ENCODE measurements around the gene USP2. TPM values are rescaled to one million over a fixed set of nuclear protein-coding genes. Genes with fewer than 3 reads are reported as not detected.
A peak's percentile ranks its signal among the peaks of the same experiment; 100 is the strongest.
"Not testable (repeated sequence)": the region's sequence is repeated elsewhere in the genome, so short reads cannot be mapped to it uniquely, and the experiment has no call there.

Gene USP2
- total RNA-seq, 1 donor from 2014 or later, result 1.2 TPM

DNA sequence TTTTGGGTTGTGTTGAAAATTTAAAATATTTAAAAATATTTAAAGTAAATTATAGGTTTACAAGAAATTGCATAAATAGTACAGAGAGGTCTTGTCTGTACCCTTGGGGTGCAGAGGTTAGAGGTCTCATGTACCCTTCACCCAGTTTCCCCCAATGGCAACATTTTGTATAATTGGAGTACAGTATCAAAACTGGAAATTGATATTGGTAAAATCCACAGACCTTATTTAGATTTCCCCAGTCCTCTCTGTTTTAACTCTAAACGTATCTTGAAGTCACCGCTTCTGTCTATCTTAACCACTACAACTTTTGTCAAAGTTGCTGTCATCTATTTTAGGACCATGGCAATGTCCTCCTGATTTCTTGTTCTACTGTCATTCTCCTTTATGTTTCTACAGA, 30.6 kb upstream of the USP2 start:
- DNase-seq, result no peak

DNA sequence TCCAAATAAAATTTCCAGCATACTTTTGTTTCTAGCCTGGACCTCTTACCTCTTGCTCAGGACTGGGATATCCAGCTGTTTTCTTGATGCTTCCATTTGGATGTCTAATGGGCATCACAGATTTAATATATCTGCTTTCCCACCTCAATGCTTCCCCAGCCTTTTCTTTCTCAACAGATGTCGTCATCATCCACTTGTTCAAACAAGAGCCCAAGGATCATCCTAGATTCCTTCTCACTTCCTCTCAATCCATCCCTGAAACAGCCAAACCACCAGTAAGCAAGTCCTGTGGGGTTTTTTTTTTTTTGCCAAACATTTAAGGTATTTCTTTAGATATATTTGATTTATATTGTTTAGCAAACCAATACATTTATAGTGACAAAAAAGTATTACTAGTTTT, 29.0 kb upstream of the USP2 start:
- no peak for DNase-seq

DNA sequence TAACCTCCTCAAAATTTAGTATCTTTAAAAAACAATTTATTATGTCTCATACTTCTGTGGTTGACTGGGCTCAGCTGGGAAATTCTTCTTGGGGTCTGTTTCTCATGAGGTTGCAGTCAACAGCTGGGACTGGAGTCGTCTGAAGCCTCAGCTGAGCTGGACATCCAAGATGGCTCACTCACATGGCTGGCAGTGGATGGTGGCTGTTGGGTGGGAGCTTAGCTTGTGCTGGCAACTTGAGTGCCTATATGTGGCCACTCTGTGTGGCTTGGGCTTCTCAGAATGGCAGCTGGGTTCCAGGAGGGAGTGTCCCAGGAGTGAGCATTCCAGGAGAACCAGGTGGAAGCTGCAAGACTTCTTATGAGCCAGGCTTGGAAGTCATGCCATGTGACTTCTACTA, 28.2 kb upstream of the USP2 start:
- no peak for DNase-seq

DNA sequence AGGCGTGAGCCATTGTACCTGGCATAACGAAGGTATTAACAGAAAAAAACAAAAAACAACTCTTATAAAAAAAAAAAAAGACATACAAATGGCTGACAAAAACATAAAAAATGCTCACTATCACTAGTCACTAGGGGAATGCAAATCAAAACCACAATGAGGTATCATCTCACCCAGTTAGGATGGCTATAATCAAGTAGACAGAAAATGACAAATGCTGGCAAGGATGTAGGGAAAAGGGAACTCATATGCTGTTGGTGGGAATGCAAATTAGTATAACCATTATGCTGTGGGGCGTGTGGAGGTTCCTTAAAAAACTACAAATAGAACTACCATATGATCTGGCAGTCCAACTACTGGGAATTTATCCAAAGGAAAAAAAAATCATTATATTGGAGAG, 24.5 kb upstream of the USP2 start:
- DNase-seq, result no peak

DNA sequence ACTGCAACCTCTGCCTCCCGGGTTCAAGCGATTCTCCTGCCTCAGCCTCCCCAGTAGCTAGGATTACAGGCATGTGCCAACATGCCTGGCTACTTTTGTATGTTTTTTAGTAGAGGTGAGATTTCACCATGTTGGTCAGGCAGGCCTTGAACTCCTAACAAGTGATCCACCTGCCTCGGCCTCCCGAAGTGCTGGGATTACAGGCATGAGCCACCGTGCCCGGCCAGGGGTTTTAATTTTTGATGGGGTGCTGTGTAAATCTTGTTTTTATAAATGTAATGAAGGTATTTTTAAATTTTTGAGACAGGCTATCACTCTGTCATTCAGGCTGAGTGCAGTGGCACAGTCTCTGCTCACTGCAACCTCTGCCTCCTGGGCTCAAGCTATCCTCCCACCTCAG, 24.0 kb upstream of the USP2 start:
- DNase-seq, result not testable (repeated sequence)

DNA sequence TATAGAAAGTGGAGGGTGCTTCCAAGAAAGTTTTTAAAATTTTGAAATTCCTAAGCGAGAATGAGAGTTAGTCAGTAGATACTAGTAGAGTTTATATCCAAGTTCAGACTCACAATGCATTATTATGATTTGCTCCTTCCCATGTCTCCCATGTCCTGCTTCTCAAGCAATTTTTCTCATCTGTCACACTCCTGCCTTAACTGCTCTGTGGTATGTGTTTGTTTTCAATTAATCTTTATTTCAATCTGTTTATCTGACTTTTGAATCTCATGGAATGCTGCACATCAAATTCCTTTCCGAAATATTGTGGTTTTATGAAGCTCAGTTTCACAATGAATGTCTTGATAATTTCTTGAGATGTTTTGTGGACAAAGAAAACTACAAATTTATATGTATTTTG, 23.4 kb upstream of the USP2 start:
- no peak for DNase-seq

DNA sequence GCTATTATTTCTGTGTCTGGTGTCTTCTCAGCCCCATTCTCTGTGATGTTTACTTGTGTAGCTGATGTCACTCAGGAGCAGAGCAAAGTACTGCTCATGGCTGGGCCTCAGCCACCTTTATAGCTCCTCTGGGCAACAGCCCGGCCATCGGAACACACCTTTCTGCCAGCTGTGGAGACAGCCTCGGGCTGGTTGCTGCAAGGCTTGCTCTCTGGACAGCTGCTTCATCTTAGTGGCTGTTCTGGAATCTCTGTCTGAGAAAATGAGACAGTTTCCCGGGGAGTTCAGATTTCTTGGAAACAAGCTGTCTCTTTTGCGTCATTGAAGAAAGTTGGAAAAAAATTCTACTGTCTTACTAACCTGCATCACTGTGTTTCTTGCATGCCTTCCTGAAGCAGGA, 21.5 kb upstream of the USP2 start:
- DNase-seq, result no peak

DNA sequence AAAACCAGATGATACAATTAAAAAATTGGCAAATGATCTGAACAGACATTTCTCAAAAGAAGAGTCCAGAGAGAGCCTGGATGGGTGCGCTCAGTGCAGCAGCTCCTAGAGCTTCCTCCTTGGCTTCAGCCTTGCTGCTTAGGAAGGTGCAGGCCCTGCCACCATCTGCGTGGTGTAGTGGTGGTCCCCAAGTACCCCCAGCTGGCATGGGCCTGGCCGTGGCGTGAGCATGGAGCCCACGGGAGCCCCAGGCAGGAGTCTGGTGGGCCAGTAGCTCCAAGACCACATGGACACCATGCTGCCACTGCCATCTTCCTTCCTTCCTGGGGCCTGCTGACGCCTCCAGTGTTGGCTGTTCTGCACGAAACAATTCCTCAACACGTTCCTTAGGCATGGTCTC, 21.0 kb upstream of the USP2 start:
- no peak for DNase-seq

DNA sequence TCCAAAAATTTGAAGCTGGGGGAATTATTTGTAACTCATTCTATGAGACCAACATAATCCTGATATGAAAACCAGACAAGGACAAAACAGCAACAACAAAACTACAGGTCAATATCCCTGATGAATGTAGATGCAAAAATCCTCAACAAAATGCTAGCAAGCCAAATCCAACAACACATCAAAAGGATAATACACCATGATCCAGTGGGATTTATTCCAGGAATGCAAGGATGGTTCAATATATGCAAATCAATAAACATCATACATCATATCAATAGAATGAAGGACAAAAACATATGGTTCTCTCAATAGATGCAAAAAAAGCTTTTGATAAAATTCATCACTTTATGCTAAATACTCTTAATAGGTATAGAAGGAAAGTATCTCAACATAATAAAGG, 19.4 kb upstream of the USP2 start:
- DNase-seq, result no peak

DNA sequence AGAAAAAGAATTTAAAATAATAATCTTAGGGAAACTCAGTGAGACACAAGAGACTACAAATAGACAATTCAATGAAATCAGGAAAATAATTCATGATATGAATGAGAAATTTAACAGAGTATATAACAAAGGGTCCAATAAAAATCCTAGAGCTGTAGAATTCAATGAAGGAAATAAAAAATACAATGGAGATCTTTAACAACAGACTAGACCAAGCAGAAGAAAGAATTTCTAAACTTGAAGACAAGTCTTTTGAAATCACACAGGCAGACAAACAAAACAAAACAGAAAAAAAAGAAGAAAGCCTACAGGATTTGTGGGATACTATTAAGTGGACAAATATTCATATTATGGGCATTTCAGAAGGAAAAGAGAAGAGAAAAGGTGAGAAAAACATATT, 16.2 kb upstream of the USP2 start:
- DNase-seq, result no peak

DNA sequence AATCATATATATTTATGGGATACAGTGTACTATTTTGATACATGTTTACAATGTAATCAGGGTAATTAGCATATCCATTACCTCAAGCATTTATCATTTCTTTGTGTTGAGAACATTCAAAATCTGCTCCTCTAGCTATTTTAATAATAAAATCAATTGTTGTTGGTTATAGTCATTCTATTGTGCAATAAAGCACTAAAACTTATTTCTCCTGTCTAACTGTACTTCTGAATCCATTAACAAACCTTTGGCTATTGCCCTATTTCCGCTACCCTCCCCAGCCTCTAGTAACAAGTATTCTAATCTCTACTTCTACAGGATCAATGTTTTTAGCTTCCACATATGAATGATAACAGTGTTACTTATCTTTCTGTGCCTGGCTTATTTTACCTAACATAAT, 15.3 kb upstream of the USP2 start:
- no peak for DNase-seq

DNA sequence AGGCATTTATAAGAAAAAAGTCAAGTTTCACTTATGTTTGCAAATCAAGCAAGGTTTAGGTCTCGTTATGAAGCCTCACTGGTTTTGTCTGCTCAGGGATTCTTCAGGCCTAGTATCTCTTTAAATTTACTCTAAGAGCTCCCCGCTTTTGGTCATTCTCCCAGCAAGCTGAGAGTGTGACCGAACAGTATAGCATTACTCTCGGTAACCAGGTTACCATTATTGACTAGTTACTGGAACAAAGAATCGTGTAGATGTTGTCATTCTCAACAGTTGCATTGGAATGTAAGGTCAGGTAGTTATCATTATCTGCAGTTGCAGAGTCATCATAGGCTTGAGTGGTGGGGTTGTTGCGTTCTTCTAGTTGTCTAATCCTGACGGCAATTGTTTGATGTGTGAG, 9.8 kb upstream of the USP2 start:
- DNase-seq, result no peak

DNA sequence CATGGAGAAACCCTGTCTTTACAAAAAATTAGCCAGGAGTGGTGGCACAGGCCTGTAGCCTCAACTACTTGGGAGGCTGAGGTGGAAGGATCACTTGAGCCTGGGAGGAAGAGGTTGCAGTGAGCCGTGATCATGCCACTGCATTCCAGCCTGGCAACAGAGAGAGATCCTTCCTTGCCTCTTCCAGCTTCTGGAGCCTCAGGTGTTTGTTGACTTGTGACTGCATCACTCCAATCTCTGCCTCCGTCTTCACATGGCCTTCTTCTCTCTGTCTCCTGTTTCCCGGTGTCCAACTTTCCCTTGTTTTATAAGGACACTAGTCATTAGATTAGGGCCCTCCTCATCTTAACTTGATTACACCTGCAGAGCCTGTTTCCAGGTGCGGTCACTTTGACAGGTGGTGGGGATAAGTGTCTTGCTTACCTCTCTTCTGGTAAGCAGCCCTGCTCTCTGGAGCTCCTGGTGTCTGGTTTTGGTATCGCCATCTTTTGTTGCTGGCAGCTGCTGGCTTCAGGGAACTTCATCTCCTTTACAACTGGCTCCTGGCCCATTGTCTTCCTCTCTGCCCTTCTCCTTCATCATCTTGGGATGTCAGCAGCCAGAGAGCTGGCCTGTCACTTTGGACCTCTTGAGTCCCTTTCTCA, 8.2 kb upstream of the USP2 start:
- peak; percentile 23 for DNase-seq

DNA sequence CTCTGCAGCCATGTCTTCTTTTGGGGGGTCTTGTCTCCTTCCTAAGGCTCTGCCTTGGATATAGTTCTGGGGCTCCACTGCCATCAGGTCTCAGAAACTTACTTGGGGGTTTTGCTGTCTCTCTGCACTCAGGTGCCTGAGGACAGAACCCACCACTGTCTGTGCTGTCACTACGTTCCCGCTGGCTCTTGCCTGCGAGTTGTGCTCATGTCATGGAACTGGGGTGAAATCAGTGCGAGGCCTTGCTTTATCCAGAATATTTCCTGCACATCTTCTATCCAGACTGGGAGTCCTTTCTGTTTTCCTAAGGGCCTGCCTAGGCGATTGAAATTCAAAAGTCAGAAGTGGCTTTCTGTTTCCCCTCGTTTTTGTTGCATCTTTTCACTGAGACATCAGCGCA, 6.6 kb upstream of the USP2 start:
- DNase-seq, result no peak

DNA sequence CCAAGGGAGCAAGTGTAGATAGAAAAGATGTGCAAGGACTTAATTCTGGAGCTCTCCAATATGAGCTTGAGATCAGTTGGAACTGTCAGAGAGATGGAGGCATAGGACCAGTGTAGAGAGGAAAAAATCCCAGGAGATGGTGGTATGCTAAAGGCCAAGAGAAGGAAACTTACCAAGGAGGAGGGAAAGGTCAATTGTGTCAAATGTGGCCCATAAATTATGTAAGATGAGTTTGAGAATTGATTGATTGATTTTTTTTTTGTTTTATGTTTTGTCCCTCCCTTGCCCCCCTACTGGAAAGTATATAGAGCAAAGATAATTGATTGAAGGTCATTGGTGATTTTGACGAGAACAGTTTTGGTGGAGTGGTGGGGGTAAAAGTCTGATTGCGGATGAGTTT, 2.8 kb upstream of the USP2 start:
- DNase-seq, result no peak

DNA sequence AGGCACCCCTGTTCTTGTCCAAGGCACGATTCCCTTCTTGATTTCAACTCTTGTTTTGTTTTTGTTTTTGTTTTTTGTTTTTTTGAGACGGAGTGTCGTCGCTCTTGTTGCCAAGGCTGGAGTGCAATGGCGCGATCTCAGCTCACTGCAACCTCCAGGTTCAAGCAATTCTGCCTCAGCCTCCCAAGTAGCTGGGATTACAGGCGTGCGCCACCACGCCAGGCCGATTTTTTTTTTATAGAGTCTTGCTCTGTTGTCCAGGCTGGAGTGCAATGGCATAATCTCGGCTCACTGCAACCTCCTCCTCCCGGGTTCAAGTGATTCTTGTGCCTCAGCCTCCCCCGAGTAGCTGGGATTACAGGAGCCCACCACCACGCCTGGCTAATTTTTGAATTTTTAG, 1.0 kb upstream of the USP2 start:
- DNase-seq, result not testable (repeated sequence)

DNA sequence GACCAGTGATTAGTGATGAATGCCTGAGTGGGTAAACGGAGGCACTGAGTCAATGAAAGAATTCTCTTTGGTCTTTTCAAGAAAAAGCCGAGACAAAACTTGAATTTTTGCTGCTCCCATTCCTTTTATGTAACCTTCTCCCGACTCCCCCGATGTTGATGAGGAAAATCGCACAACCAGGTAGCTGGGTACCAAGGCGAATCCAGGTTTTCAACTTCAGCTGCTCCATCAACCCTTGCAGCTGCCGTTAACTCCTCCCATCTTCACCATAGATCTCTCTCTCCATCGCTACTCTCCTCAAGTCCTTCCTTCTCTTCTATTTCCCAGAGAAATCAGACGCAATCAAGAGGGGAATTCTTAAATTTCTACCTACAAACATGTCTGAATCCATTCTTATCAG, 611 bp upstream of the USP2 start:
- no peak for DNase-seq

DNA sequence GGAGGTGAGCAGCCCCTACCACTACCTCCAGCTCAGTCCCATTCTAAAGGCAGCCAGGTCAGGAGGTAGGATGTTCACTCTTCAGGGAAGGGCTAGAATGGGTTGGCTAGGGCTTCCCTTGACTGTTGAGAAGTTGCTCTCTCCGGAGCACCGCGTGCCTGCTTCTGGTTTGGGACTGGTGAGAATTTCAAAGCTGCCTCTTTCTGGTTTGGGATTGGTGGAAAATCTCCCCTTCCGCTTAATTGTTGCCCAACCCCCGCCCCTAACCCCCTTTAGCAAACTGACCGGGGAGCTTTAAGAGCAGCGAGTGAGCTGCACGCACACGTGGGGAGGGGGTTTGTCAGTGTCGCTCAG, 686 bp downstream of the USP2 start:
- no peak for DNase-seq

DNA sequence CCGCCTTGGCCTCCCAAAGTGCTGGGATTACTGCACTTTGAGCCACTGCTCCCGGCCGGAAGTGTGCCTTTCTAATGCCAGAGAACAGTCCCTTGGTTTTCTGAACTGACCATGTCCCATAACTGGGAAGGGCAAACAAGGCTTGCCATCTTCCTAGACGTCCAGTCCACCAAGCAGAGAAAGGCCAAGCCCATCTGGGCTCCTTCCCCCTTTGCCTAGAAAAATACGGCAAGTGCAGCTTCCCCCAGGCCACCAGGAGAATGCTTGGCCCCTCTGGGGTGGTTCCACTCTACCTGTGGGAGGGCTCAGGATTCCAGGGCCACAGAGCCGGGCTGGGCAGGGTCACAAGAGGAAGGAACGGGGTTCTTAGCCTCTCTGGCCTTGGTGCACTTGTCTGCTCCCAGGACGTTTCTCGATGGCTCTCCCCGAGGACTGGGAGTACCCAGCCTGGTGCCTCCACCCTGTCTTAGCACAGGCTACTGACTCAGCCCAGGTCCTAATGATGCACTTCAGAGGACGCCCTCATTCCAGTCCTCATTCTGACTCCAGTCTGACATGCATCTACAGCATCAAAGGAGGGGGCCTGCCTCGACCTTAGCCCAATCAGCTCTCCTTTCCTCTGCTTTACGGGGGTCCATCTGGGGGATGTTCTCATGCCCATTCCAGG, 1.2 kb downstream of the USP2 start:
- no peak for DNase-seq

DNA sequence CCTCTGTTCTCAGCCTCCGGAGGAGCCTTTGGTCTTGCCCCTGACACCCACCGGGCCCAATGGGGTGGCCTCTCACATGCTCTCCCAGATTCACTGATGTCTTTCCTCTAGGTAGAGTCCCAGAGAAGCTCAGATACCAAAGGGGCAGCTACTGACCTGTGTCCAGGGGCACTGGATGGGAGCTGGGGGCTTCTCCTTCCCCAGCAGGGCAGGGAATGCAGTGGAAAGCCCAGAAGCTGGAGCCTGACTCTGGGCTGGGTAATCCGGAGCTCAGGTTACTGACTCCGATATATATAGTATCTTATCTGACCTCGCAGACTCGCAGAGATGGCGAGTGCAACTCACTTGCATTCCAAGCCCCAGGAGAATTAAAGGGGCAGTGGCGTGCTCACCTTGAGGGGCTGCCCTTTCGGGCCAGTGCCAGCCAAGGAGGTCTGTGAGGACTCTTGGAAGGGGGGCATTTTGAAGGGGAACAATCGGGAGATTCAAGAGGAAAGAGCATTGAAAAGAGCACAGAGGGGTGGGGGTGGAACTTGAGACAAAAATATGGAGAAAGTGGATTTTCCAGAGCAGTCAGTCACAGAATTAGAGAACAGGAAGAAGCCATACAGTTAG, 2.5 kb downstream of the USP2 start:
- no peak for DNase-seq

DNA sequence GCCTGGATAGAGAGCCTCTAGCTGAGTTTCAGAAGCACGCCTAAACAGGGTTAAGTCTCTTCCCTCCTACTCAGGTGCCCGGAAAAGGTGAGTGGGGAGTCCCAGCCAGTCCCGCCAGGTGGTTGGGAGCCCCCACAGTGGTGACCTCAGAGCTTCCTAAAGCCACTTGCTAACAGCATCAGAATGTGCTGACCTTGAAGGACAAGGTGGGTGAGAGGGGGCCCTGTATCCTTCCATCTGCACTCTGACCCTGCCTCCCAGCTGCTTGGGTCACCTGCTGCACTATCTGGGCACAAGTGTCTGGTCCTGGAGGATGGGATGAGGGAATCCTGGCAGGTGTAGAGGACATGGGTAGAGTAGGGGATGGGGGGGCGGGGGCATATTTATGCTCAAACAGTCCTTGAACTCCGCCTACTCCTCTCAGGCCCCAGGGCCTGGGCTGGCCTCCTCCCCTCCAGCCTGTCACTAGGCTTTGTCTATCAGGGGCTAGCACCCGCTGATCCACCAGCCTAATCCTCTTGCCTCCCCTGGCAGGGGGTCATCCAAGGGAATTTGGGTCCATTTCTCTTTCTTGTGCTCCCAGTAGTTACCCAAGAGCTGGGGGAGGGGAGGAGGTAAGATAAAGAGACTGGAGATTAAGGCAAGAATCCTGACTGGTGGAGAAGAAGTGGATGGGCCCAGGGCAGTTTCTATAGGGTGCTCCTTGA, 3.4 kb downstream of the USP2 start:
- DNase-seq, result no peak

DNA sequence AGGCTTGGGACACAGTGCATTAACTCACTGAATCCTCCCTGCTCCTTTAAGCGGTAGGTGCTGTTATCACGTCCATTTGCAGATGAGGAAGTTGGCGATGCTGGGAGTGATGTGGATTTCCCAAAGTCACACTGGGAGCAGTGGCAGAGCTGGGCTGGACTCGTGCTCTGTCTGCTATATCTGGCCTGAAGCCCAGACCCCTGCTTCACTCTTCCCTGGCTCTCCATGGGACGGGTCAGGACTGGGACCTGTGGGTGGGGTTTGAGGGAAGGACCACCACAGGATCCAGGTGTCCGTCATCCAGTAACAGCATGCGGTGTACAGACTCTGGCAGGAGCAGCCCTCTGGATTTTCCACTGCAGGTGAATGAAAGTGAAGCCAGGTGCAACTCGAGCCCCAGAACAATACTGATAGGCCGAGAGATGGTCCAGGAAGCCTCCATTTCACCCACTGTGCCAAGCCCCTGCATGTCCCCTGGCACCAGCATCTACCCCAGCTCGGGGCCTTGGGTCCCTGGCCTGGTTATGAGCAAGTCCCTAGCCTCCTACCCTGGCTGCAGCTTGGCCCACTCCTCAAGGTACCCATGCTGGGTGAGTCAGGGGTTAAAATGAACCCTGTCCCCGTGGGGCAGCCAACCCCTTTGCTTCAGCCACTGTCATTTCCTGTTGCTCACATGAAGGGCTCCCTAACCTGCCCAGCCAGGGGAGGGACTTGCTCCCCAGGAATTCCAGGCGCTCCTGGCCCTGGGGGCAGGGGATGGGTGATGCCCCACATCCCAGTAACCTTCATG, 4.2 kb downstream of the USP2 start:
- no peak for DNase-seq

DNA sequence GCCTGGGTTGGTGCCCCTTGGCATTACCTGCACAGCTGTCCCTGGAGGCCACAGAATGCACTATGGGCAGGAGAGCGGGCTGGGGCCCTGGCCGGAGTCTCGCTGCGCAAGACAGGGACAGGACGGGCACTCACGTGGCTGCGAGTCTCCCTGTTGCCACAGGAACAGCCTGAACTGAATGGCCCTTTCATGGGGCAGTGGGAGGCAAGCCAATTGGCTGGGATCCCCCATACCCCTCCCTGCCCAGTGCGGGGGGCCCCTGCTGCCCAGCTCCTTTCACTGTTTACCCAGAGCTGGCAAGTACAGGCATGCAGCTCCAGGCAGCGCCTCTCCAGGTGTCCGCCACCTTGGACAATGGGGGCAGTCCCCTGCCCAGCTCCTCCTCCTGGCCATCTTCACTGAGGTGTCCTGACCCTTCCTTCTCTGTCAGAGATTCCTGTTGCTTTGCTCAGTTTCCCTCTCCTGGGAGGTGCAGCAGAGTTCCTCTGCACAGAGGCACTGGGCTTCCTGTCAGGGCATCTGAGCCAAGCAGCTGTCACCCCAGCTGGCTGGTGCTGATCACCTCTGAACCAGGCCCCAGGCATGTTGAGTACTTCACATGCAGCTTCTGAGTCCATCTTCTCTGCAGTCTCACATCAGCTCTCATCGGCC, 5.2 kb downstream of the USP2 start:
- no peak for DNase-seq

Measured in dermis blood vessel endothelial cell (primary cell).